ENCODE results near the gene CPT1C. TPM values are rescaled to one million over a fixed set of nuclear protein-coding genes. Genes with fewer than 3 reads are reported as not detected.

CPT1C gene
- total RNA-seq, 1 donor from 2014 or later, result 3.9 TPM

DNA sequence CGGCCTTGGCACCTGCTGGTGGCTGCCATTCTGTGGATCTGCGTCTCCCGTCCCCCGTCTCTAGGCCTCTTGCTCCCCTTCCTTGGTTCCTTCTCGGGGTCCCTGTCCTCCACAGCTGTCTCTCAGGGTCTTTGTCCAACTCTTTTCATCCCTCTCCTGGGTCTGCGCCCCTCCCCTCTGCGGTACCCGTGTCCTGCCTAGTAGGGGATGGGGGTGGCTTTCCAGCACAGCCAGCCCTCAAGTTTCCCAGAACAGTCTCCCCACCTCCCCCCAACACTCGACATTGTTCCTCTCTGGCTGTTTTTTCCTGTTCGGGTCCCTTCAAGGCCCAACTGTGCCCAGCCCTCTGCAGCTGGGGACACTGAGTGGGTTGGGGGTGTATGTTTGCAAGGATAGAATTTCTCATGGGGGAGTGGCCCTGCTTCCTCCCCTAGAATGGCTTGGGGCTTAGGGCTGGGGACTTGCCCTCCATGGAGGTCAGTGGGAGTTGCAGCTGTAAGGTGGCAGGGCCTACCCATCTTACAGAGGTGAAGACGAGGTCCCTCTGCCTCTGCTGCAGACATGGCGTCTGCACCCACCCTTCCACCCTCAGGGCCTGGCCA, 2.3 kb upstream of the CPT1C start:
- Mint-ChIP-seq H3K36me3 (ENCODE audit: low read depth) (peaks cover 33% of the 10 kb centered on the region), H3K9me3 (no peaks in the 10 kb centered on the region), H3K27me3 (ENCODE audit: insufficient read depth) (peaks cover 14% of the 10 kb centered on the region), H3K4me3 (no peak overlapping the region), H3K4me1 (ENCODE audit: low read depth) (peaks cover 19% of the 10 kb centered on the region), H3K27ac (no peak overlapping the region)
- intact Hi-C loops (cut with micrococcal nuclease), result no loop called here
- no peak for DNase-seq (ENCODE audit: low spot score)

DNA sequence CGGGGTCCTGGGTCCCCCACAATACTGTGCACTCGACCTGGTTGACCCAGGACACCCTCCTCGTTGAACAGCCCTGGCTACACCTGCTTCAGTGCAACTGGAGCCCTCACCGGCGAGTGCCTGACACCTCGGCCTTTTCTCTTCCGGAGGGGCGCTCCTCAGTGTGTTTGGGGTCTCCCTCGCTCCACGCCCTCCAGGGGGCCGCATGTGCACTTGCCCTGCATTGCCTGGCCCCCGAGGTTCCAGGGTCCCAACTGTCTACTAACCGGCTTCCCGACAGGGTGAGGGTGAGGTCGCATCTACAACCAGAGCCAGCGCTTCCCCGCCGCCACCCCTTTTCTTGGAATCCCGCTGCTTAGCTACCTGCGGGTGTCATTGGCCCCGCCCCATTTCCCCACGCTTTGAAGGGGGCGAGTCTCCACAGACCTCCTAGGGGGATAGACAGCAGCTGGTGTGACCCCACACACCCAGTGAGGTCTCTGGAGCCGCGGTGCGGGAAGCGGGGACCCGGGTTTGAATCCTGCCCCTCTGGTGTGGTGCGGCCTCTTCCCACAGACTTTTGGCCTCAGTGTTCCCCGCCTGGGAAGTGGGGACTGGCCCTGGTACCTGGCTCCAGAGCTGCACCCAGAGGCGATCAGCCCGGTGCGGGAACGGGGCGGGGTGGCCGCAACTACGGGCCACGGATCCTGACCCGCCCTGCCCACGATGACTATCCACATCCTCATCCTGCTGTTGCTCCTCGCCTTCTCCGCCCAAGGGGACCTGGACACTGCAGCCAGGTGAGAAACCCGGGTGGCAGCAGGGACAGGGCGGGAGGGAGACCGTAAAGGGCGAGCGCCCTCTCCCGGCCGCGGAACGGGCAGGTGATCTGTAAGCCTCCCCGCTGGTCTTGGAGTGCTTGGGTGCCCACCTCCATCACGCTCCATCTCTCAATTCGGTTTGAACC, 1.5 kb upstream of the CPT1C start, which contains the start of gene ADM5:
ADM5 (plus strand) TSS at position 462 of the 946 bp plus-strand sequence; CDS start at position 706, 244 bp downstream.
- H3K36me3 Mint-ChIP-seq (ENCODE audit: low read depth), result peaks cover 26% of the 10 kb centered on the region
- no peak for DNase-seq (ENCODE audit: low spot score)
- peak within 1 kb of the TSS; percentile 5 for H3K4me3 Mint-ChIP-seq
- H3K27ac Mint-ChIP-seq, result peak within 1 kb of the TSS; percentile 70
- peaks cover 19% of the 10 kb centered on the region for H3K4me1 Mint-ChIP-seq (ENCODE audit: low read depth)
- intact Hi-C loops (cut with micrococcal nuclease), result no loop called here
- peaks cover 14% of the 10 kb centered on the region for H3K27me3 Mint-ChIP-seq (ENCODE audit: insufficient read depth)
- no peaks in the 10 kb centered on the region for H3K9me3 Mint-ChIP-seq

GRCh38 chr19:49690079-49690655, 749 bp upstream of the CPT1C start:
- Mint-ChIP-seq H3K27me3 (ENCODE audit: insufficient read depth) (peaks cover 14% of the 10 kb centered on the region), H3K4me1 (ENCODE audit: low read depth) (peaks cover 19% of the 10 kb centered on the region), H3K27ac (peak overlapping the region; percentile 70), H3K36me3 (ENCODE audit: low read depth) (peaks cover 25% of the 10 kb centered on the region), H3K4me3 (peak overlapping the region; percentile 77), H3K9me3 (no peaks in the 10 kb centered on the region)
- no peak for DNase-seq (ENCODE audit: low spot score)
- intact Hi-C loops (cut with micrococcal nuclease), result no loop called here

- no peak overlapping the region for H3K27ac Mint-ChIP-seq
- H3K36me3 Mint-ChIP-seq (ENCODE audit: low read depth), result peaks cover 18% of the 10 kb centered on the region
- peaks cover 19% of the 10 kb centered on the region for H3K4me1 Mint-ChIP-seq (ENCODE audit: low read depth)
- DNase-seq (ENCODE audit: low spot score), result no peak
- peaks cover 14% of the 10 kb centered on the region for H3K27me3 Mint-ChIP-seq (ENCODE audit: insufficient read depth)
- H3K9me3 Mint-ChIP-seq, result no peaks in the 10 kb centered on the region
- intact Hi-C loops (cut with micrococcal nuclease), result no loop called here
- peak overlapping the region; percentile 77 for H3K4me3 Mint-ChIP-seq
Observed at GRCh38 chr19:49691243-49692146, 579 bp downstream of the CPT1C start.

DNA sequence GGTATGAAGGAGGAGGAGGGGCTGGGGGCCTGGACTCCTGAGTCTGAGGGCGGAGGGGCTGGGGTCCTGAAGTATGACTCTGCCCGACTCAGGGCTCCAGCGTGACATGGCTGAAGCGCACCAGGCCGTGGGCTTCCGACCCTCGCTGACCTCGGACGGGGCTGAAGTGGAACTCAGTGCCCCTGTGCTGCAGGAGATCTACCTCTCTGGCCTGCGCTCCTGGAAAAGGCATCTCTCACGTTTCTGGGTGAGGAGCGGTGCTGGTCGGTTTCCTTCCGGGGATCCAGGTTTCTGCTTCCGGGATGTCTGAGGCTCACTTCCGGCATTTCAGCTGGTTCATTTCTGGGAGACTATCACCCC, 1.2 kb downstream of the CPT1C start:
- intact Hi-C loops (cut with micrococcal nuclease), result no loop called here
- Mint-ChIP-seq H3K4me1 (ENCODE audit: low read depth) (peaks cover 19% of the 10 kb centered on the region), H3K4me3 (no peak overlapping the region), H3K36me3 (ENCODE audit: low read depth) (peaks cover 14% of the 10 kb centered on the region), H3K27me3 (ENCODE audit: insufficient read depth) (peaks cover 14% of the 10 kb centered on the region), H3K27ac (no peak overlapping the region), H3K9me3 (no peaks in the 10 kb centered on the region)
- DNase-seq (ENCODE audit: low spot score), result no peak

- intact Hi-C loops (cut with micrococcal nuclease), result no loop called here
- Mint-ChIP-seq H3K4me3 (no peak overlapping the region), H3K9me3 (no peaks in the 10 kb centered on the region), H3K27me3 (ENCODE audit: insufficient read depth) (peaks cover 6% of the 10 kb centered on the region), H3K36me3 (ENCODE audit: low read depth) (no peaks in the 10 kb centered on the region), H3K4me1 (ENCODE audit: low read depth) (peaks cover 4% of the 10 kb centered on the region), H3K27ac (no peak overlapping the region)
- no peak for DNase-seq (ENCODE audit: low spot score)
Observed at GRCh38 chr19:49696115-49696514, 5.2 kb downstream of the CPT1C start.

DNA sequence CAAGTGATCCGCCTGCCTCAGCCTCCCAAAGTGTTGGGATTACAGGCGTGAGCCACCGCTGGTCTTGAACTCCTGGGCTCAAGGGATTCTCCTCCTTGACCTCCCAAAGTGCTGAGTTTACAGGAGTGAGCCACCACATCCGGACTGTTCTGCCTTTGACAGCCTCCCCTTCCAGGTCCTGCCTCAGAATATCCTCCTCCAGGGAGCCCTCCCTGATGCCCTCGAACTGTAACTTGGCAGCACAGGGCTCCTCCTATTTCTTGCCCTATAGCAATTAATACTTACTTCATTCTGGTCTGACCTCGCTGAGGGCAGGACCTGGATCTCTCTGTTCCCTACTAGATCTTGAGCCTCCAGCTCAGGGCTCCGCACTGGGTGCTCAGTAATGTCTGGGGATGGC, 5.9 kb downstream of the CPT1C start:
- intact Hi-C loops (cut with micrococcal nuclease), result no loop called here
- no peak for DNase-seq (ENCODE audit: low spot score)
- no peak overlapping the region for H3K4me3 Mint-ChIP-seq

GRCh38 chr19:49699364-49699763, 8.4 kb downstream of the CPT1C start:
- H3K27ac Mint-ChIP-seq, result no peak overlapping the region
- H3K4me1 Mint-ChIP-seq (ENCODE audit: low read depth), result no peaks in the 10 kb centered on the region
- no peaks in the 10 kb centered on the region for H3K36me3 Mint-ChIP-seq (ENCODE audit: low read depth)
- no peak overlapping the region for H3K4me3 Mint-ChIP-seq
- no peak for DNase-seq (ENCODE audit: low spot score)
- H3K27me3 Mint-ChIP-seq (ENCODE audit: insufficient read depth), result peaks cover 5% of the 10 kb centered on the region
- no peaks in the 10 kb centered on the region for H3K9me3 Mint-ChIP-seq
- intact Hi-C loops (cut with micrococcal nuclease), result no loop called here

More for the DNA sequence above, 5.9 kb downstream of the CPT1C start:
- H3K27ac Mint-ChIP-seq, result no peak overlapping the region
- H3K9me3 Mint-ChIP-seq, result no peaks in the 10 kb centered on the region
- no peaks in the 10 kb centered on the region for H3K4me1 Mint-ChIP-seq (ENCODE audit: low read depth)
- H3K27me3 Mint-ChIP-seq (ENCODE audit: insufficient read depth), result peaks cover 6% of the 10 kb centered on the region
- H3K36me3 Mint-ChIP-seq (ENCODE audit: low read depth), result no peaks in the 10 kb centered on the region

- Mint-ChIP-seq H3K36me3 (ENCODE audit: low read depth) (no peaks in the 10 kb centered on the region), H3K4me3 (no peak overlapping the region), H3K4me1 (ENCODE audit: low read depth) (no peaks in the 10 kb centered on the region), H3K9me3 (no peaks in the 10 kb centered on the region), H3K27me3 (ENCODE audit: insufficient read depth) (peaks cover 5% of the 10 kb centered on the region), H3K27ac (no peak overlapping the region)
- no peak for DNase-seq (ENCODE audit: low spot score)
- intact Hi-C loops (cut with micrococcal nuclease), result no loop called here
Observed at GRCh38 chr19:49700563-49700962, 9.6 kb downstream of the CPT1C start.

GRCh38 chr19:49701271-49701786, 10.4 kb downstream of the CPT1C start:
- H3K4me3 Mint-ChIP-seq, result no peak overlapping the region
- no peaks in the 10 kb centered on the region for H3K9me3 Mint-ChIP-seq
- peaks cover 6% of the 10 kb centered on the region for H3K27me3 Mint-ChIP-seq (ENCODE audit: insufficient read depth)
- intact Hi-C loops (cut with micrococcal nuclease), result no loop called here
- H3K27ac Mint-ChIP-seq, result no peak overlapping the region
- no peaks in the 10 kb centered on the region for H3K4me1 Mint-ChIP-seq (ENCODE audit: low read depth)
- H3K36me3 Mint-ChIP-seq (ENCODE audit: low read depth), result no peaks in the 10 kb centered on the region
- DNase-seq (ENCODE audit: low spot score), result no peak

DNA sequence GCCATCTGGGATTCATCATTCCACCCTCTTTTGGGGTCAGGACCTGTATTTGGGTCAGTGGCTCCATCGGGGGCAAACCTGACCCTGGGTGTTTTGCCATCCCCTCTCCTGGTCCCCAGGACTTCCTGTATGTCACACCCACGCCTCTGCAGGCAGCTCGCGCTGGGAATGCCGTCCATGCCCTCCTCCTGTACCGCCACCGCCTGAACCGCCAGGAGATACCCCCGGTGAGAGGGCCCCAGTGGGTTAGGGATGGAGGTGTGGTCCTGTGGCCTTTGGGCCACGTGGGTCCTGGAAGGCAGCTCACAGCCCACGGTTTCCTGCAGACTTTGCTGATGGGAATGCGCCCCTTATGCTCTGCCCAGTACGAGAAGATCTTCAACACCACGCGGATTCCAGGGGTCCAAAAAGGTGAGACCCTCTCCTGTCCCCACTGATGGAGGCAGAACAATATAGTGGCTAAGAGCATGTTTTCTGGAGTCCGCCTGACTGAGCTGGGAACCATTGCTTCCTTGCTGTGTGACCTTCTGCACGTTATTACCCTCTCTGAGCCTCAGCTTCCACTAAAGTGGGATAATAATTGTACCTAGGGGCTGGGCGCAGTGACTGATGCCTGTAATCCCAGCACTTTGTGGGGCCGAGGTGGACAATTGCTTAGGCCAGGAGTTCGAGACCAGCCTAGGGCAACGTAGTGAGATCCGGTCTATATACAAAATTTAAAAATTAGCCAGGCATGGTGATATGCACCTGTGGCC, 14.1 kb downstream of the CPT1C start:
- H3K9me3 Mint-ChIP-seq, result no peaks in the 10 kb centered on the region
- H3K27me3 Mint-ChIP-seq (ENCODE audit: insufficient read depth), result peaks cover 6% of the 10 kb centered on the region
- no peaks in the 10 kb centered on the region for H3K4me1 Mint-ChIP-seq (ENCODE audit: low read depth)
- intact Hi-C loops (cut with micrococcal nuclease), result no loop called here
- no peak overlapping the region for H3K4me3 Mint-ChIP-seq
- no peaks in the 10 kb centered on the region for H3K36me3 Mint-ChIP-seq (ENCODE audit: low read depth)
- H3K27ac Mint-ChIP-seq, result no peak overlapping the region
- no peak for DNase-seq (ENCODE audit: low spot score)

DNA sequence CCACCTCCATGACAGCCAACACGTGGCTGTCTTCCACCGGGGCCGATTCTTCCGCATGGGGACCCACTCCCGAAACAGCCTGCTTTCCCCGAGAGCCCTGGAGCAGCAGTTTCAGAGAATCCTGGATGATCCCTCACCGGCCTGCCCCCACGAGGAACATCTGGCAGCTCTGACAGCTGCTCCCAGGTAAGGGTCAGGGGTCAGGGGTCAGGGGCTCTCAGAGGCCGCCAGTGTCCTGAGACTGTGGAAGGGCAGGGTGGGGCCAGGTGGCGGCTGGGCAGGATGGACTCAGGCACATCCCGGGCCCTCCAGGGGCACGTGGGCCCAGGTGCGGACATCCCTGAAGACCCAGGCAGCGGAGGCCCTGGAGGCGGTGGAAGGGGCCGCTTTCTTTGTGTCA, 15.0 kb downstream of the CPT1C start:
- intact Hi-C loops (cut with micrococcal nuclease), result no loop called here
- H3K4me1 Mint-ChIP-seq (ENCODE audit: low read depth), result no peaks in the 10 kb centered on the region
- DNase-seq (ENCODE audit: low spot score), result no peak
- peaks cover 4% of the 10 kb centered on the region for H3K27me3 Mint-ChIP-seq (ENCODE audit: insufficient read depth)
- no peaks in the 10 kb centered on the region for H3K9me3 Mint-ChIP-seq
- H3K4me3 Mint-ChIP-seq, result no peak overlapping the region
- no peaks in the 10 kb centered on the region for H3K36me3 Mint-ChIP-seq (ENCODE audit: low read depth)
- no peak overlapping the region for H3K27ac Mint-ChIP-seq
